ENCODE measurements around the gene CDH9. TPM values are rescaled to one million over a fixed set of nuclear protein-coding genes. Genes with fewer than 3 reads are reported as not detected.

The CDH9 gene
- total RNA-seq, 2 donors from 2014 or later, result not detected

DNA sequence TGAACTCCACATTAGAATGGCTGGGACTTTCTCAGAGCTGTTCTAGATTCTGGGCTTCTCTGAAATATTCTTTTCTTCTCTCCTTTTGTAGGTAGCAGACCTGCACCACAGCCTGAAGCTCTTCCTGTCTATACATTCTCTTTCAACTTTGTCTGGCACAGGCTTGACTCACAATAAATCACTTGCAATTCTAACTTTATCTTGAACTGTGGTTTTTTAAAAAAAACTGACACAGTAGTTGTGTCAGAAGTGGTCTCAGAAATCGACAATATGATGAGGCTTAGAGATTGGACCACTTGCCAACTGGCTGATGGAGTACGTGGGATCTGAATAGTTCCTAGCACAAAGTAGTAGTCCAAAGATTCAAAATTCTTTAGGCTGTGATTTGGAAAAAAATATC lies 24.1 kb upstream of the CDH9 start:
- Histone ChIP-seq H3K27me3 (no peaks in the 10 kb centered on the region), H3K36me3 (replicated peaks in 1 of 2; ENCODE audit: insufficient read depth in 1 of 2, low read depth in 2 of 2) (no peaks in the 10 kb centered on the region), H3K27ac (no peak overlapping the region), H3K4me1 (no peaks in the 10 kb centered on the region), H3K9me3 (no peaks in the 10 kb centered on the region), H3K4me3 (no peak overlapping the region)
- intact Hi-C loops (cut with DNase I), result no loop called here
- DNase-seq (no peak), ATAC-seq (no peak)
- WGBS, 2 donors, result 37 to 47% methylated on average over 2 of the region's 2 CpGs
- TF ChIP-seq, protein P1, sequence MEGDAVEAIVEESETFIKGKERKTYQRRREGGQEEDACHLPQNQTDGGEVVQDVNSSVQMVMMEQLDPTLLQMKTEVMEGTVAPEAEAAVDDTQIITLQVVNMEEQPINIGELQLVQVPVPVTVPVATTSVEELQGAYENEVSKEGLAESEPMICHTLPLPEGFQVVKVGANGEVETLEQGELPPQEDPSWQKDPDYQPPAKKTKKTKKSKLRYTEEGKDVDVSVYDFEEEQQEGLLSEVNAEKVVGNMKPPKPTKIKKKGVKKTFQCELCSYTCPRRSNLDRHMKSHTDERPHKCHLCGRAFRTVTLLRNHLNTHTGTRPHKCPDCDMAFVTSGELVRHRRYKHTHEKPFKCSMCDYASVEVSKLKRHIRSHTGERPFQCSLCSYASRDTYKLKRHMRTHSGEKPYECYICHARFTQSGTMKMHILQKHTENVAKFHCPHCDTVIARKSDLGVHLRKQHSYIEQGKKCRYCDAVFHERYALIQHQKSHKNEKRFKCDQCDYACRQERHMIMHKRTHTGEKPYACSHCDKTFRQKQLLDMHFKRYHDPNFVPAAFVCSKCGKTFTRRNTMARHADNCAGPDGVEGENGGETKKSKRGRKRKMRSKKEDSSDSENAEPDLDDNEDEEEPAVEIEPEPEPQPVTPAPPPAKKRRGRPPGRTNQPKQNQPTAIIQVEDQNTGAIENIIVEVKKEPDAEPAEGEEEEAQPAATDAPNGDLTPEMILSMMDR (IDR thresholded peaks at IDR 0.05), result no peak
- TF ChIP-seq POLR2A (IDR thresholded peaks at IDR 0.05), result no peak

DNA sequence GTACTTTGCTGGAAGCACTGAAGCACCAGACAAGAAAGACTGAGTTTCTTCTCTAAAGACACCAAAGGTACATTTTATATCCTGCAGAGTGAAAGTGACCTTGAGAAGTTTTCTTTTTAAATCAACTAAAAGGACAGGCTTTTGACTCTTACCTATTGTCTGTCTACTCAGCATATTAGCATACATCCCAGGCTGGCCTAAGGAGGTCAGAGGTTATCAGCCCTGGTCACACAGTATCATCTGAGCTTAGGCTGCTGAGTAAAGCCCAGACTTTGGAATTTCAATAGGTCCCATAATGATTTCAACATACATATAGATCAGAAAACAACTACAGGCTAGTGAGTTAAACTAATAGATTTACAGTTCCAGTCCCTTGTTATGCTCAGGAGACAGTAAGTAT lies 10.1 kb upstream of the CDH9 start:
- H3K27ac ChIP-seq, result no peak overlapping the region
- ATAC-seq (no peak), DNase-seq (no peak)
- no peak overlapping the region for H3K4me3 ChIP-seq
- intact Hi-C loops (cut with DNase I), result no loop called here
- H3K27me3 ChIP-seq, result no peaks in the 10 kb centered on the region
- H3K36me3 ChIP-seq (replicated peaks in 1 of 2; ENCODE audit: insufficient read depth in 1 of 2, low read depth in 2 of 2), result no peaks in the 10 kb centered on the region
- no peaks in the 10 kb centered on the region for H3K4me1 ChIP-seq
- no peaks in the 10 kb centered on the region for H3K9me3 ChIP-seq
- no peak for TF ChIP-seq POLR2A (IDR thresholded peaks at IDR 0.05)
- TF ChIP-seq, protein P1 (IDR thresholded peaks at IDR 0.05), result no peak

DNA sequence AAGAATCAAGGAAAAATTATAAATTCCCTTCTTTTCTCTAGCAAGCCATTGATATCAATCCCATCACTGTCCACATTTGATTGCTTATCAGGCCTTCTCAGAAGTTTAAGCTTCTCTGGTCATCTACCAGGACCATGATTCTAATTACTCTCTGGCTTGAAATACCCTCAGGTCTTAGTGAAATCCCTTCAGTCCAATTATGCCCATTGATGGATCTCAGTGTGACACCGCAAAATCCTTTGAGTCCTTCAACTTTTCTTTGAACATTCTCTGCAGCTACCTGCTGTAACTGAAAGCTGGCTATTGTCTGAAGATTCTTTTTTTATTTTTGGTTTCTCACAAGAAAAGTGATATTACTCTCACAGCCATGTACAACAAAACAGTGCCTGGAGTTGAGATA lies 3.0 kb upstream of the CDH9 start:
- DNase-seq (no peak), ATAC-seq (no peak)
- H3K4me3 ChIP-seq, result no peak overlapping the region
- WGBS, 2 donors, result 70 to 92% methylated on average over 1 of the region's 1 CpG
- H3K27ac ChIP-seq, result no peak overlapping the region
- H3K4me1 ChIP-seq, result no peaks in the 10 kb centered on the region
- no peaks in the 10 kb centered on the region for H3K27me3 ChIP-seq
- TF ChIP-seq, protein P1 (IDR thresholded peaks at IDR 0.05), result no peak
- TF ChIP-seq POLR2A (IDR thresholded peaks at IDR 0.05), result no peak
- H3K36me3 ChIP-seq (replicated peaks in 1 of 2; ENCODE audit: insufficient read depth in 1 of 2, low read depth in 2 of 2), result no peaks in the 10 kb centered on the region
- no peaks in the 10 kb centered on the region for H3K9me3 ChIP-seq
- intact Hi-C loops (cut with DNase I), result no loop called here

DNA sequence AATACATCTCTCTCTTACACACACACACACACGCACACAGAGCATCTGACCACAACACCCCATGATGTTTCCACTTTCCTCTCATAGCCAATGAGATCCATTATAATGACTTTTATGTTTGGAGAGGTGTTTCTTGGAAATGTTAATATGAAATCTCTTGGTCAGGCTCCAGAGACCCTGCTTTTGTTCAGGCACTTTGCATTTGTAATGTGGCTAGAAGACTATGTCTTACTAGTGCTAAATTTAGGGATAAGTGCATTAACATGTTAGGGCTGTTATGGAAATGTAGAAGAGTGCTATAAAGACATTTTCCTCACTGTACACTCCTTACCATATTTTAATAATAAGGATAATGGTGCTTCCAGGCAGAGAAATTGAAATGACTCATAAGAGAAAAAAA lies 3.8 kb downstream of the CDH9 start:
- WGBS, 2 donors, result 46 to 52% methylated on average over 1 of the region's 1 CpG
- no peak for DNase-seq
- no peaks in the 10 kb centered on the region for H3K9me3 ChIP-seq
- H3K4me3 ChIP-seq, result no peak overlapping the region
- no peaks in the 10 kb centered on the region for H3K36me3 ChIP-seq (replicated peaks in 1 of 2; ENCODE audit: insufficient read depth in 1 of 2, low read depth in 2 of 2)
- intact Hi-C loops (cut with DNase I), result no loop called here
- no peaks in the 10 kb centered on the region for H3K4me1 ChIP-seq
- H3K27ac ChIP-seq, result no peak overlapping the region
- ATAC-seq, result no peak
- no peak for TF ChIP-seq POLR2A (IDR thresholded peaks at IDR 0.05)
- TF ChIP-seq, protein P1 (IDR thresholded peaks at IDR 0.05), result no peak
- H3K27me3 ChIP-seq, result no peaks in the 10 kb centered on the region

DNA sequence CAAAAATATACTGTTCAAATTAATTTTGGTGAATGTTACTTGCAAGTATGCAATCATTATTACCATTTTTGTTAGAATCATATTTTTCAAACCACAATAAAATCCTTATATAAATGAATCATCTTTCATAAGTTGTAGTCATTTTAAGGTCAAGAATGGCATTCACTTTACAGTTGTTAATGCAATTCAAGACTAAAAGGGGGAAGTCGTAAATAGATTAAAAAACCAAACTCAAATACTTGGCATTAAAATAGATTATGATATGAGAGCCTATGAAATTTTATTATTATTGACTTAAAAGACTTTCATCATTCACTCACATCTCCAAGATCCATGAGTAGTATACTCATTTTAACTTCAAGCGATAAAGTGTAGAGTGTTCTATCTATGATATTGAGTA lies 11.6 kb downstream of the CDH9 start:
- Histone ChIP-seq H3K36me3 (replicated peaks in 1 of 2; ENCODE audit: insufficient read depth in 1 of 2, low read depth in 2 of 2) (no peaks in the 10 kb centered on the region), H3K27me3 (no peaks in the 10 kb centered on the region), H3K4me1 (no peaks in the 10 kb centered on the region), H3K27ac (no peak overlapping the region), H3K9me3 (no peaks in the 10 kb centered on the region), H3K4me3 (no peak overlapping the region)
- ATAC-seq (no peak), DNase-seq (no peak)
- no peak for TF ChIP-seq POLR2A (IDR thresholded peaks at IDR 0.05)
- TF ChIP-seq, protein P1 (IDR thresholded peaks at IDR 0.05), result no peak
- WGBS, 2 donors, result 73% methylated on average over 2 of the region's 2 CpGs
- intact Hi-C loops (cut with DNase I), result no loop called here
